HG03064 (cell line): Measurements from ENCODE around the gene PTPN21.
A peak's percentile ranks its signal among the peaks of the same experiment; 100 is the strongest.

Experiments used
- ATAC-seq: cut with Tn5 transposase; IDR thresholded peaks from one replicate; pipeline ENCODE4 v1.9.1; 2021; ENCODE audit warnings: low read depth; ENCODE audit not compliant: unreplicated experiment

Gene PTPN21

DNA sequence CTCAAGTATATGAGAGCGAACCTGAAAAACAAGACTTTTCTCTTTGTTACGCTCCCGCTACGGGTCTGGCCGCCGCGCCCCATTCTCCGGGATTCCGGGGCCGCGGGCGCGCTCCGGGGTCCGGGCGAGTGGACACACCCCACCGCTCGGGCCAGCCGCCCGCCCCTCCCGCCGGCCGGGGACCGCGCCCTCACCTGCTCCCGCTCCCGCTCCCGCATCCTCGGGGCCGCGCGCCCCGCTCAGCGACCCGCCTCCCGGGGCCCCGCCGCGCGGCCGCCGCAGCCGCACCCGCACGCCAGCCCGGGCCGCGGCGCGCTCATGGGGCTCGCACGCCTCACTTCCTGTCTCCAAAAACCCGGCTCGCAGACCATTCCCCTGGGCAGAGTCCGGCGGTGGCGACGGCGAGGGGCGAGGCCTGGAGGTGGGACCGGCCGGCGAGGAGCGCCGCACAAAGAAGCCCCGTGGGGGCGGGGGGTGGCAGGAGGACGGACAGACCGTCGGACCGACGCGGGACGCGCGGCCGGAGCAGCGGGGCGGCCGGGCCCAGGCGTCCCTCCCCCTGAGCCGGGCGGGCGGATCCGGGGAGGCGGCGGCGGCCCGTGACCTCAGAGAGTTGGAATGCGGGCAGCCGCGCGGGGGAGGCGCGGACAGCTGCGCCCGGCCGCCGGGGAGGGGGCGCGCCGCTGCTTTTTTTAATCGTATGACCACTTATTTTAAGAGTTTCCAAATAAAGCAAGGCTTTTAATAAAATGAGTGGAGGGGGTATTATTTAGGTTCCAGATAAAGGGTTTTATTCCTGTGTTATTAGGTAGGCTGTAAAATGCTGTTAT, at the start of gene PTPN21:
TSS of gene PTPN21 (minus strand) at position 551 of the 830 bp plus-strand sequence. CDS start 4,590 bp downstream, outside the sequence.
- ATAC-seq: no peak

DNA sequence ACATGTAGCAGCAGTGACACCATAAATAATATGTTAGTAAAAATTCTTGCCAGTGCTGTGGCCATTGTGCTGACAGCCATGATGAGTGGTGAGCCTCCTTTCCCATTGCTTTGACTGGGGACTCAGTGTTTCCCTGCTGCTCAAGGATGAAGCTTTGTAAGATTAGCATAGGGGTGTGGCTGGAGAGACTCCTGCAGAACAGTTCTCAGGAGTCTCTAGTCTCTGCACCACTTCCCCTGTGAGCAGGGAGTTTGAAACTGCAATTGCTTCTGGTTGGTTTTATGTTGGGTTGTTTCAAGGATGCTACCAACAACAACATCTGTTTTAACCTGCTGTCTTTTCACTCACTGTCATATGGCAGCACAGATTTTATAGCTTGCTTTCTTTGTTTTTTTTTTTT, 49.4 kb upstream of the PTPN21 start:
- ATAC-seq: no peak

DNA sequence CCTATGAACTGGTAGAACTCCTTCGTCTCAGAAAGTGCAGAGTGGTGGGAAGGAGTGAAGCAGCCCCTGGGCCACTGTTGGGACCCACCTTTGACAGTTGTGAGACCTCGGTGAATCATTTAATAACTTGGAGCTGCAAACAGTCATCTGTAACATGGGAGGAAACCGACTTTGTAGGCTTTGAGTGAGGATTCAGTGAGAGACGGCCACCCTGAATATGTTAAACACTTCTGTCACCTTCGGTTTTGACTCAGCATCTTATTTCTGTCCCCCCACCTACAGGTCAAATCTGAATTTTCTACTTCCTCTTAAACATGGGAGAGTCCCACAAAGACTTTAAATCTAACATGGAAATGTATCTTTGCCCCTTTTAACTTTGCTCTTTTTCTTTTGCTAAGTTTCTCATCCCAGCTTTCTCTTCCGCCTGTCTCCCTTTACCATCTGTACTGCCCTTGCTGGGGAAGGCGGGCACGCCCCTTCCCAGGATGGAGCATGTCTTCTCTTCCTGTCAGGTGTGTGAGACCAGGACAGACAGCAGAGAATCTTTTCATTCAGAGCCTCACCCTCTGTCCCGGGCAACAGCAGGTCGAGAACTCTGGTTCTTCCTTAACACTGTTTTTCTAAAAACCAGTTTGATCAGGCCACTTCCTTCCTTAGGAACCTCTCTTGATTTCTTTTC, 45.1 kb upstream of the PTPN21 start:
- peak; percentile 91 for ATAC-seq

DNA sequence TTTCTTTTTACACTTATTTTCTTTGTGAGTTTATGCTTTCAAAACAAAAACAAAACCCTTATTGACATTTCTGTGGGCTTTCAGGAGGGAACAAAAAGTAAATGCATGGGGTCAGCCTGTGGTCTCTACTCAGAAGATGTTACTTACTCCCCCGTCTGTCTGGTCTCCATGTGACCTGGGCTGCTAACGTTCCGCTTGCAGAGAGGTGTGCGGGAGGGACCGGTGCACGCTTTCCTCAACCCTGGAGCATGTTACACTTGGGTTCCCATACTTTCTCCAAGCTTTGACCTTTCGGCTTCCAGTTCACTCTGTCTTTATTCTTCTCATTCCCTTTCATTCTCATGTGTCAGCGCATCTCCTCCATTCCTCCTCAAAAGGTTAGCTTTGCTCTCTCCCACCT, 44.5 kb upstream of the PTPN21 start:
- ATAC-seq: no peak

DNA sequence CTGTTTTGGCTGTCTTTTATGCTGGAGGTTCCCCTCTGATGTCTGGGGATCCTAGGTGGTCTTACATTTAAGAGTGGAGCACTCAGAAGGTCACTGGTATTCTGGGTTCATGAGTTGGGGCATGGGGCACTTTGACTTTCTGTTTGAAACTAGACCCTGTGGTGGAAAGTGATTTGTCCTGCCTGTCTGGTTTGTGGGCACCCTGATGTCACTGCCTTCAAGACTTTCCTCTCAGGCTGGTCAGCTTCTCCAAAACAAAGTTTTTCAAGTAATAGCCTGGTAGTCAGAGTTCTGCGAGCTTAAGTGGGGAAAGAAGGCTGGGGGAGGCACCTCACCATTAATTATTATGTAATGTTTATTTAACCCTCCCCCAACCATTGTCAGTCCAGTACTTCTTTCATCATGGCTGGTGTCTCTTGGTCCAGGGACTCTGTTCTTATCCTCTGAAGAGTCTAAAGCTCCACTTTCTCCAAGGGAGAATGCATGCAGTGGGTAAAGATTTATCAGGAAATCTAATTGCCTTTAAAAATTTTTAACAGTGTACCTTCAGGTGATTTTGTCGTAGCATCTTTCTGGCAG, 43.4 kb upstream of the PTPN21 start:
- no peak for ATAC-seq

DNA sequence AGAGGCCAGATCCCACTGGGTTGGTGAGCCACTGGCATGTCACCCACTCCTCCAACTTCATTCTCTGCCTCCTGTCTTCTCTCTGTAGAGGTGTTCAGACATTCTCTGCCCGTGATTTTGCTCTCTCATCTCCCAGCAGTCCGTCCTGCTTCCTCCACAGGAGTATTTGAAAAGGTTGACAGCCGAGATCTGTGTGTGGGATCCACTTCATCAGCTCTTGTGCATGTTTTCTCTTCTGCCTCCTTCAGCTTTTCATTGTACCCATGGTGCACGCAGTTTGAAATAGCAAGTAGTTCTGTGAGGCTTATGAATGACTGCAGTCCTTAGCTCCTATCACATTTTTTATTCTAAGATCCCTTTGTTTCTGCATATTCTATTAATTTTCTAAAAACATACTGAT, 42.8 kb upstream of the PTPN21 start:
- no peak for ATAC-seq

DNA sequence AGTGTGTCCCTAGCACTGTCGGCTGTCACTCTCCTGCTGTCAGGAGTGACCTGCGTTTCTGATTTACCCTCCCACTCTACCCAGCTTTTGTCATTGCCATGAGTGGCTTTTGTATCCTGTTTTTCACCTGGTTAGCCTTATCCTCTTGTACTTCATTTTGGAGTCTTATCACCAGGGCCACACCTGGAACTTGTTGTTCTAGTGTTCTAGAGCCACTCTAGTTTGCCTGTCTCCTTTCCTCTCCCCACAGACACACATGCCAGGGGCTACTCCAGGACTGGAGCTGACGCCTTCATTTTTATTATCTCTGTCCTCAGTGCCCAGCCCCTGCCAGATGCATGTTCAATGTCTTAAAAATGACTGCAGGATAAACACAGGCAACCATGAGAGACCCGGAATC, 42.2 kb upstream of the PTPN21 start:
- no peak for ATAC-seq

DNA sequence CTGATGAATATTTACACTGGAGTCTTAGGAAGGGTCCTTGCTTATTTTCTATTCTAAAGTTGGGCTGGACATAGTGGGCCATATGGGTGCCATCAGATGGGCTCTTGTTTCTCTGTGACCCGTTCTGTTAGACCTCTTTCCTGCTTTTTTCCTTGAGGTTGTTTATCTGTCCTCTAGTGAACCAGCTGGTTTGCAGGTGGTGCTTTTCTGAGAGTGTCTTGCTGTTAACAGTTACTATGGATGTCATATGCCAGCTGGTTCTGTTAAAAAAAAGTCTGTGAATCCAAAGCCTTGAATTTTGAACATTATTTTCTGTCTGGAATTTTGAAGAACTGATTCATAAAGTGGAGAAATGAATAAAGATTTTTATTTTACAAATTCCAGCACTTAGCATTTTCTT, 37.2 kb upstream of the PTPN21 start:
- no peak for ATAC-seq

DNA sequence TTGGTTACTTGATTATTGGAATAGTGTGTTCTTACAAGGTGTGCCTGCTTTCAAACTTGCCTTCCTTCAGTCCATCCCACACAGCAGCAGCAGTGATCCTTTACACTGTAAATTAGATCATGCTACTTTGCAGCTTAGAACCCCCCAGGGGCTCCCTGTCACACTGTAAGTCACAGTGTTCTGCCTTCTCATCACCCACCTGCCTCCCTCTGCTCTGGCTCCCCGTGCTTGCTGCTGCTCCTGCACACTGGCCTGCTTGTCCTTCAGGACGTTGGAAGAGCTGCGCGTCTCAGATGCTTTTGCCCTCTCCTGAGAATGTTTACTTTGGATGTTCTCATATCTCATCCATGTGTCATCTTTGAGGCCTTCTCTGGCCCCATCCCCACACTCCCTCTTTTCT, 35.4 kb upstream of the PTPN21 start:
- no peak for ATAC-seq

DNA sequence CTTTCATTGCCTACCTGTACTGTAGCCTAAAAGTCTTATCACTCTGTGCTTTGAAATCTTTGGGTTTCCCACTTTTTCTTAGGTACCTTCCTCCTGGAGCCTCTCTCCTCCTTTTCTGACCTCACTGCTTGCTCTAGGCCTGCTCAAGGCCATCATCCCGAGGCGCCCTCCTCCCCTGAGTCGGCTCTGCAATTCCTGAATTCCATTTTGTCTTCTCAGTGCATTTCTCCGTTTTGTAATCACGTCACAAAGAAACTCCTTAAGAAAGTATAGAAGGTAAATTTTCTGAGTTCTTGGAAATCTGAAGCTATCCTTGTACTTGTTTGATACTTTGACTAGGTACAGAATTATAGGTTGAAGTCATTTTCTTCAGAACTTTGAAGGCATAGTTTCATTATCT, 33.3 kb upstream of the PTPN21 start:
- no peak for ATAC-seq

DNA sequence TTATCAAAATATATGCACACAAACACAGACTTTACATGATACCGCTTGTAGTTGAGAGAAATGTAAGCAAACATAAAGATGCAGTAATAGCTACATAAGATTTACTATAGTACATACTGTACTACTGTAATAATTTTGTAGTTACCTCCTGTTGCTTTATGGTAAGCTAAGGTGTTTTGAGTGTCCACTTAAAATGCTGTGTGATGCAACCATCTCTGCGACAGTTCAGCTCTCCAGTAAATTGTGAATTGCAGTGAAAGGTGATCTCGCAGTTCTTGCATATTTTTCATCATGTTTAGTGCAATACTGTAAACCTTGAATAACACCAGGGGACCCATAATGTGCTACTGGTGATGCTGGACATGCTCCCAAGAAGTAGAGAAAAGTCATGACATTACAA, 29.6 kb upstream of the PTPN21 start:
- no peak for ATAC-seq

DNA sequence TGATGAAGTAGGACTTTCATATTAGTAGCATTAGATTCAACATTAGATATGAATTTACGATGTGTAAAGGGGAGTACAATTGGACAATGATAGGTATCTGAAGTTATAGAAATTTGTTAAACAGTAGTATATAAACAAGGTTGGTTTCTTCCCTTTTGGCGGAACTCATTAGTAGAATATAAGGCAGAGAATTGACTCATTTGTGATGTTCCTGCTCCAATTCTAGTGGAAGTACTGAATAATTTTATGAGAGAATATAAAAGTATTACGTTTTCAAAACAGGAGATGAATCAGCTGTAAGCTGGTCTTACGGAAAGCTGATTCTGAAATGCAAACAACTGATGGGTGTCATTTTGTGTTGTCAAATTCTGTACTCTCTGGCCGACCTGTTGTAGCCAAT, 21.4 kb upstream of the PTPN21 start:
- no peak for ATAC-seq

DNA sequence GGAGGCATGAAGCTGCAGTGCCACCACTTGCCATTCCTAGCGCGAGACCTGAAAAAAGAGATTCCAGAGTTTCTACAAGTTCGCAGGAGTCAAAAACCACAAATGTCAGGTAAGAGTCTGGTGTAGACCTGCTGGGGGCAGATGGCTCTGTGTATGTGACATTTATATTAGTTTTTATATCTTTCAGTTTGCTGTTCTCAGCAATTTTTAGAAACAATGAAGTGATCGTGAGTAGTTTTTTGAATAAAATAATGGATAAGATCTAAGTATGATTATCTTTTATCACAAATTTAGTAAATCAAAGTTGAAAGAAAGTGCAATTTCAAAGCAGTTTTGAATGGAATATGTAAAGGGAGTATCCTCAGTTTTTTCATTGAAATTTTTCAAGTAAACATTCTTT, 17.3 kb upstream of the PTPN21 start:
- no peak for ATAC-seq

DNA sequence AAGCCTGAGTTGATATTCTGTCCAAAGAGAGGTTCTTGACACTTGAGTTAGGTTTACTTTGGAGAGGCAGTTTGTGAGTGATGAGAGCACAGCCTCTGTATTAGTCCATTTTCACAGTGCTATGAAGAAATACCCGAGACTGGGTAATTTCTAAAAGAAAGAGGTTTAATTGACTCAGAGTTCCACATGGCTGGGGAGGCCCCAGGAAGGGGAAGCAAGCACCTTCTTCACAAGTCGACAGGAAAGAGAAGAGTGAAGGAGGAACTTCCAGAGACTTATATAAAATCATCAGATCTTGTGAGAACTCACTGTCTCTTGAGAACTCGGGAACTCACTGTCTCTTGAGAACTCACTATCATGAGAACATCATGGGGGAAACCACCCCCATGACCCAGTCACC, 13.4 kb upstream of the PTPN21 start:
- ATAC-seq: no peak

DNA sequence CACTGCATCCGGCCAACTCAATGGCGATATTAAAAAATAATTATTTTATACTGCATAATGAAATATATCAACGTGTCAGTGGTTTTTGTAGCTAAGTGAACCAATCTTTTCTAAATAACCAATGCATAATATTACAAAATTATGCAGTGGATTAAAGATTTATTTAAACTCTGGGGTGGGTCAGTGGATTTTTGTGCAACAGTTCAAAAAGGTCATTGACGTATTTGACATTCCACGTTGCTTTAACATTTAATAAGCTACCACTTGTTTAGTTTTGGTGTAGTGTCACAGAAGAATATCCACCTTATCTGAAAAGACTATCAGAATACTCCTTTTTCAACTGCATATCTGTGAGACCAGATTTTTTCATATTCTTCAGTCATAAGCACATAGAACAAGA, 10.6 kb upstream of the PTPN21 start:
- no peak for ATAC-seq

DNA sequence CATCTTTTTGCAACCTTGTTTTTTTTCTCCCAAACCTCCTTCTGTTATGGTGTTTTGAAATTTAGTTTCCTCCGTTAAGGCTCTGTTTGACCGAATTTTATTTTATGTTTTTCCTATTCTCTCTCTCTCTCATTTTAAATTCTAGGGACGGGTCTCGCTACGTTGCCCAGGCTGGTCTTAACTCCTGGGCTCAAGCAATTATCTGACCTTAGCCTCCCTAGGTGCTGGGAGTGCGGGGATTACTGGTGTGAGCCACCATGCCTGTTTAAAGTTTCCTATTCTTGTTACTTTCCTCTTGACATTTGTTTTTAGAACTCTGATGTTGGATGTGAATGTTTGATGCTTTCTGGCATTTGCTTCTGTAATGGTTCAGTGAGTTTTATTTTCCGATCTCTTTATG, 9.0 kb upstream of the PTPN21 start:
- no peak for ATAC-seq

DNA sequence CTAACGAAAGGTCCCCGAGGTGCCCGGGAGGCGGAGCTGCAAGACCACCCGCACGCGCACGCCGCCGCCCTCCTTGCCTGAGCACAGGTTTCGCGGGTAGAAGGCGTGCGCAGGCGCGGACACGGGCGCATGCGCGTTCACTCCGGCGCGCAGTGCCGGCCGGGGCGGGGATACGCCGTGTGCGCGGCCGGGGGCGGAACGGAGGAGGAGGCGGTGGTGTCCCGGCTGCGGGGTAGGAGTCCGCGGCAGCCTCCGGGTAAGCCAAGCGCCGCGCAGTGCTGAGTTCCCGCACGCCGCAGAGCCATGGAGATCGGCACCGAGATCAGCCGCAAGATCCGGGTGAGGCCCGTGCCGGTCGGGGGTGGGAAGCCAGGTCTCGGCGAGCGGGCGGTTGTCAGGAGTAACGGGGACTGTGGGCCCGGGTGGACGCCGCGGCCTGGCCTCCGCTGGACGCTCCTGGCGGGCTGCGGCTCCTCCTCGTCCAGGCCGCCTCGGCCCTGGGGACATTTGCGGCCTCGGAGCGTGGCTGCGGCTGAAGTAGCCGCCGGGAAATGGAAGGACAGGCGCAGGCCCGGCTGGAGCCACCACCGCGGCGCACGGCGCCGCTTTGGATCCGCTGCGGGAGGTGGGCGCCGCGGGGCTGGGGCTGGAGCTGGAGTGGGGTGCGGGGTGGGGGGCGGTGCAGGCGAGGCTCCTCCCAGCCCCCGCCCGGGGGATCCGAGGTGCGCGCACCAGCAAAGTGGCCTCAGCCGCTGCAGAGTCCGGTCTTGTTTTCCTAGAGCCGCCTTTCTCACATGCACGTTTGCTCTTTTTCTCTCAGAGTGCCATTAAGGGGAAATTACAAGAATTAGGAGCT, 8.3 kb upstream of the PTPN21 start, which contains the start of gene ZC3H14:
TSS of gene ZC3H14 (plus strand) at position 207 of the 856 bp plus-strand sequence. CDS start at position 304, 97 bp downstream.
- peak; percentile 97 for ATAC-seq

DNA sequence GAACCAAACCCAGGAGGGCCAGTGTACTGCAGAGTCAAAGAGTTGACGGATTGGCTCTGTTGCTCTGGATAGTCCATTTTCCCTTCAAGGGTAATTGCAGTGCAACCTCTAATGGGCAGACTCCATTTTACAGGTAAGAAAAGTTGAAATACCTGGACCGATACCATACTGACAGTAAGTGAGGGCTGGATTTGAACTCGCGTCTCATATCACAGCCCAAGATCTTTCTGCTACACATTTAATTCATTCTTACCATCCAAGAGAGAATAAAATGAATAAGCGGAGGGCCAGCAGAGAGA, 7.7 kb upstream of the PTPN21 start:
- ATAC-seq: no peak

DNA sequence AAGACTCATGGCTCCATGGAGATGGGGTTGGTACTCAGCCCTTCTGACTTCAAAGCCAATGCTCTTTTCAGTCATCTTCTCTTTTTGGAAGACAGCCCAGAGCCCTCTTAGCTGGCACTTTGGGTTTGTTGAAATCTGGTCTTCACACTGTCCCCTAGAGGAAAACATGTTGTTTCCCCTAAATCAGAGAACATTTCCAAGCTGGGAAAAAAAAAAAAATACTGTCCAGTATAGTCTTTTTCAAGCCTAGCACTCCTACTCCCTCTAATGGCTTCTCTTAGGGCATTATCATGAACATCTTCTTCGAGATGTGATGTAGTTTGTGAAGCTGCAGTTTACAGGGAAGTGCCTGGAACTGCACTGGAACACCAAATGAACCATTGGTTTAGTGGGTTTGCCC, 5.0 kb upstream of the PTPN21 start:
- ATAC-seq: no peak

DNA sequence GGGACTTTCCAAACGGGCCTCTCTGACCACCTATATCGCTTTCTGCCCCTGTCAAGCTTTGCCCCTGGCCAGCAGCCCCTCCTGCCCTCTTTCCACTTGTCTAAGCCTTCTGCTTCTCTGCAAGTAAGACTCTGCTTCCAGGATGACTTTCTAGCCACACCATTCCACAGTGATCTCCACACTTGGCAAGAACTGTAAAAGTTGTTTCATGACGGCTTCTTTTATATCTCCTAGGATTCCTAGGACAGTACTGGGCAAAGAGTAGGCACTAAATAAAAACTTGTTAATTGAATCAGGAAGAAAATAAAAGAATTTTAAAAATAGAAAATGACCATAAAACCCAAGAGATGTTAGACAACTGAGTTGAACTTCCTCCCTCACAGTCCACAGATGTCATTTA, 1.8 kb upstream of the PTPN21 start:
- no peak for ATAC-seq

DNA sequence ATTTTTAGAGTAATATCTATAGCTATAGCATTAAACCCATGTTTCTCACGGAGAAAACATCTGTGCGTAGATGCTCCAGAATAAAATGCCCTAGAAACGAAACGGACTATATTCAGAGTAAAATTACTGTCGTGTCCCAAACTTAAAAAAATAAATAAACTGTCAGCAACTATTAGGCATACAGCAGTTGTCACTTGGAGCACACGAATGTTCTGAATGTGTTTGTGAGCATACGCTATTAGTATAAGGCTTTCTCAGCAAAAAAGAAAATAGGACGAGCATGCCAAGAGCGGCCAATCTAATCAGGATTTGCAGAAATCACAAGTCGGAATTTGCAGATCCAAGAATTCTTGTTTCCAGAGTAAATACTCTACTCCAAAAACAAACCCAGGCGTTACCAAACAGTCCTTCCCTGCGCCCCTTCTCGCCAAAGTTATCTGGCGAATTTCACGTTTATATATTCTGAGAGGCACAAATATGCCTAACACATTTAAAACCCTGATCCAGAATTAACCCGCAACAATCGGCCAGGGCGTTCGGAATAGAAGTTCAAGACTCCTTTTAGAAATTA, 836 bp downstream of the PTPN21 start:
- no peak for ATAC-seq
